ENCODE data around the gene COL25A1. TPM values are rescaled to one million over a fixed set of nuclear protein-coding genes. Genes with fewer than 3 reads are reported as not detected.
"Not testable (repeated sequence)": the region's sequence is repeated elsewhere in the genome, so short reads cannot be mapped to it uniquely, and the experiment has no call there.

Gene COL25A1
- total RNA-seq, 1 donor from 2014 or later = 5.6 TPM

DNA sequence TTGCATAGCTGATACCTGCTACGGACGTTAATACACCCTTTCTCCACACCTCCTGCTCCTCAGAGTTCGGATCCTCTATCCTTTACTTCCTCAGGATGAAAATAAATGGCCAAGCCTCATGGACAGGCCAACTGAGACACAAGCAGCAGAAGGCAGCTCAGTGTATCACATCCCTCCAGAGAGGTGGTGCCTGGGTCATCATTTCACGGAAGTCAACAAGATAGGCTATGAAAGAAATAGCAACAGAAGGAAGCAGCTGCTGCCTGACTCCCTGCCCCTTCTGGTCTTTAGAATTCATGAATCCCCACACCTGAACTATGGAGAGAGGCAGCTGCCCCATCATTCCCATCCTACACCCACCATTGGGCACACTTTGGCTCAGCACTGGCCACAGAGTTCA is 272.5 kb downstream of the COL25A1 start:
- no peak overlapping the region for H3K4me3 ChIP-seq
- H3K4me1 ChIP-seq = no peaks in the 10 kb centered on the region
- TF ChIP-seq, protein P1, sequence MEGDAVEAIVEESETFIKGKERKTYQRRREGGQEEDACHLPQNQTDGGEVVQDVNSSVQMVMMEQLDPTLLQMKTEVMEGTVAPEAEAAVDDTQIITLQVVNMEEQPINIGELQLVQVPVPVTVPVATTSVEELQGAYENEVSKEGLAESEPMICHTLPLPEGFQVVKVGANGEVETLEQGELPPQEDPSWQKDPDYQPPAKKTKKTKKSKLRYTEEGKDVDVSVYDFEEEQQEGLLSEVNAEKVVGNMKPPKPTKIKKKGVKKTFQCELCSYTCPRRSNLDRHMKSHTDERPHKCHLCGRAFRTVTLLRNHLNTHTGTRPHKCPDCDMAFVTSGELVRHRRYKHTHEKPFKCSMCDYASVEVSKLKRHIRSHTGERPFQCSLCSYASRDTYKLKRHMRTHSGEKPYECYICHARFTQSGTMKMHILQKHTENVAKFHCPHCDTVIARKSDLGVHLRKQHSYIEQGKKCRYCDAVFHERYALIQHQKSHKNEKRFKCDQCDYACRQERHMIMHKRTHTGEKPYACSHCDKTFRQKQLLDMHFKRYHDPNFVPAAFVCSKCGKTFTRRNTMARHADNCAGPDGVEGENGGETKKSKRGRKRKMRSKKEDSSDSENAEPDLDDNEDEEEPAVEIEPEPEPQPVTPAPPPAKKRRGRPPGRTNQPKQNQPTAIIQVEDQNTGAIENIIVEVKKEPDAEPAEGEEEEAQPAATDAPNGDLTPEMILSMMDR (IDR thresholded peaks at IDR 0.05) = no peak
- no peaks in the 10 kb centered on the region for H3K9me3 ChIP-seq
- H3K27ac ChIP-seq = no peak overlapping the region
- DNase-seq (ENCODE audit: low spot score in 2 of 2) = no peak
- intact Hi-C loops (cut with DNase I) = no loop called here
- H3K27me3 ChIP-seq = no peaks in the 10 kb centered on the region
- no peaks in the 10 kb centered on the region for H3K36me3 ChIP-seq

DNA sequence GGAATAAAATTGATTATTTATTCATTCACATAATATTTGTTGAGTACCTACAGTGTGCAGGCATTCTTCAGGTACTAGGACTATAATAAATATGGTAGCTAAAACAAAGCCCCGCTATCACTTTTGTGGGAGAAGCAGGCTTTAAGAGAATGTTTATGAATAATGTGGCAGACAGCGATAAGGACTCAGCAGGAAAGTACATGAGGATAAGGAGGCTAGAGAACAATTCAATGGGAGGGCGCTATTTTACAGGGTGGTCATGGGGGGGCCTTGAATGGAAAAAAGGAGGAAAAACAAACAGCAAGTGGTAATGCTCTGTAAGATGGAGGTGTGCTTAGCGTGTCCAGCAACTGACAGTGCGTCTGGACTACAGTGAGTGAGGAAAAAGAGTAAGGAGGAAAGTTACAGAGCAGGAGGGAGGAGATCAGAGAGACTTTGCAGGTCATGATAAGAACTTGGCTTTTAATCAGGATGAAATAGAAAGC is 275.4 kb downstream of the COL25A1 start:
- intact Hi-C loops (cut with DNase I) = no loop called here
- no peaks in the 10 kb centered on the region for H3K36me3 ChIP-seq
- DNase-seq (ENCODE audit: low spot score in 2 of 2) = no peak

DNA sequence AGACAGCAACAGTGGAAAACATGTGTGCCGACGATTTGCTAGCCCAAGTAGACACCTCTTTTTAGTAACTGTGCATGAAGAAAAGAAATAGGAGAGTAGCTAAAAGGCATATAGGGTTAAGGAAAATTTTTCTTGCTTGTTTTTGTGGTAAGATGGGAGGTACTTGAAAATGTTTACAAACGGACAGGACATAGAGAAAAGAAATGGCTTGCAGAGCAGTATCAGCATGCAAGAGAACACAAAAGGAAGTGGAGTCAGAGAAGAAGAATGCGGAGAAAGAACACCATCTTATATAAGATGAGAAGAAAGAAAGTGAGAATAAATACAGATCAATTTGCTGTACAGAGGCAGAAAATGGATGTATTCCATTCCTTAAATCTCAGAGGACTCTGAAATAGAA is 275.9 kb downstream of the COL25A1 start:
- TF ChIP-seq, protein P1 (IDR thresholded peaks at IDR 0.05) = no peak

More for the DNA sequence above, 275.4 kb downstream of the COL25A1 start:
- TF ChIP-seq, protein P1 (IDR thresholded peaks at IDR 0.05) = no peak
- H3K27ac ChIP-seq = no peak overlapping the region
- H3K4me1 ChIP-seq = no peaks in the 10 kb centered on the region
- H3K9me3 ChIP-seq = peaks cover 0 to 3% of the 10 kb centered on the region in 2 donors
- H3K4me3 ChIP-seq = no peak overlapping the region
- no peaks in the 10 kb centered on the region for H3K27me3 ChIP-seq

DNA sequence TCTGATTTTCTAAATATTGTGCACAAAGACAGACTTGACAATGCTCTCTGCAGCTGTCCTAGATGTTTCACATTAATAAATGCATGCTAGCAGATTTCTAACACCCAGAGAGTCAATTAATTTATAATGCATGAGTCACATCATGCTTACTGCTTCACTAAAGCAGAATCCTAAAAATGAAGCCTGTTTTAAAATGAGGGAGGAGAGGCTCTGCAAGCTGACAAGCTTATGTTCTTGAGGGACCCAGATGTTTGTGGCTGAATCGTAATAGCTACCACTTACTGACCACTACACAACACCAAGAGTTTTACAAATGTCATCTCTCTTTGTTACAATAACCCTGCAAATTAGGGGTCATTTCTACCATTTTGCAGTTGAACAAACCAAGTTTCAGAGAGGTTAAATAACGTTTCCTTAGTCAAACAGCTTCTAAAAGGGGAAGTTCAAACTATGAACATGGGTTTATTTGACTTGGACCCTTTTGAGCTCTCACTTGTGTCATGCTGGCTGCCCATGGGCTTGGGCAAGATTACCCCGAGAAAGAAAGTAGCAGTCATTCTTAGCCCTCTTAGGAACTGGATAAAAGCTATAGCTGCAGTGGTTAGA is 276.9 kb downstream of the COL25A1 start:
- H3K4me3 ChIP-seq = no peak overlapping the region
- no peaks in the 10 kb centered on the region for H3K4me1 ChIP-seq
- H3K36me3 ChIP-seq = no peaks in the 10 kb centered on the region
- H3K9me3 ChIP-seq = peaks cover 0 to 3% of the 10 kb centered on the region in 2 donors
- intact Hi-C loops (cut with DNase I) = no loop called here
- H3K27me3 ChIP-seq = no peaks in the 10 kb centered on the region
- no peak overlapping the region for H3K27ac ChIP-seq
- TF ChIP-seq, protein P1 (IDR thresholded peaks at IDR 0.05) = no peak
- no peak for DNase-seq (ENCODE audit: low spot score in 2 of 2)

More for the DNA sequence above, 275.9 kb downstream of the COL25A1 start:
- H3K9me3 ChIP-seq = peaks cover 0 to 3% of the 10 kb centered on the region in 2 donors
- no peak overlapping the region for H3K4me3 ChIP-seq
- H3K36me3 ChIP-seq = no peaks in the 10 kb centered on the region
- H3K27ac ChIP-seq = no peak overlapping the region
- intact Hi-C loops (cut with DNase I) = no loop called here
- H3K27me3 ChIP-seq = no peaks in the 10 kb centered on the region
- DNase-seq (ENCODE audit: low spot score in 2 of 2) = no peak
- H3K4me1 ChIP-seq = no peaks in the 10 kb centered on the region

DNA sequence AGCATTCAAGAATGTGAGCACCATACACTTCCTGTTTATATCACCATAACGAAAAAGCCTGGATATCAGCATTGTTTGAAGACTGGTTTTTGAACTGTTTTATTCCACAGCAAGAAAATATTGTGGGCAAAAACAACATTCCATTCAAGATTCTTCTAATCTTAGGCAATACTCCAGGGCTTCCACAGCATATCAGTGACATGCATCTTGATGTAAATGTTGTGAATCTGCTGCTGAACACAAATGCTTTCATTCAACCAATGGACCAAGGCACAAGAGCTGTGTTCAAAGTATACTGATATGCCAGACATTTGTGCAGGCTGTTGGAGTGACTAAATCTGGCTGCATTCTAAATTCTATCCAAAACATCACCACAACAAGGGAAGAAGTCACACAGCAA is 279.5 kb downstream of the COL25A1 start:
- H3K4me3 ChIP-seq = no peak overlapping the region
- TF ChIP-seq, protein P1 (IDR thresholded peaks at IDR 0.05) = no peak
- no peak for DNase-seq (ENCODE audit: low spot score in 2 of 2)
- no peak overlapping the region for H3K27ac ChIP-seq
- H3K36me3 ChIP-seq = no peaks in the 10 kb centered on the region
- H3K9me3 ChIP-seq = peaks cover 0 to 3% of the 10 kb centered on the region in 2 donors
- H3K4me1 ChIP-seq = no peaks in the 10 kb centered on the region
- intact Hi-C loops (cut with DNase I) = no loop called here
- no peaks in the 10 kb centered on the region for H3K27me3 ChIP-seq

DNA sequence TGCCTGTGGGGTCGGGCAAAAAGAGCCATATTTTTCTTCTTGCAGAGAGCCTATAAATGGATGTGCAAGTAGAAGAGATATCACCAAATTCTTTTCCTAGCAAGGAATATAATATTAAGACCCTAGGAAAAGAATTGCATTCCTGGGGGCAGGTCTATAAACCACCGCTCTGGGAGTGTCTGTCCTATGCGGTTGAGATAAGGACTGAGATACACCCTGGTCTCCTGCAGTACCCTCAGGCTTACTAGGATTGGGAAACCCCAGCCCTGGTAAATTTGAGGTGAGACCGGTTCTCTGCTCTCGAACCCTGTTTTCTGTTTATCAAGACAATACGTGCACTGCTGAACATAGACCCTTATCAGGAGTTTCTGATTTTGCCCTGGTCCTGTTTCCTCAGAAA is 280.8 kb downstream of the COL25A1 start:
- H3K4me3 ChIP-seq; intact Hi-C loops (cut with DNase I); H3K27me3 ChIP-seq; H3K9me3 ChIP-seq; H3K36me3 ChIP-seq; H3K4me1 ChIP-seq; DNase-seq (ENCODE audit: low spot score in 2 of 2); H3K27ac ChIP-seq: not testable (repeated sequence)

Data from ascending aorta (tissue), 2 donors.